ENCODE results near the gene FAIM2. TPM values are rescaled to one million over a fixed set of nuclear protein-coding genes. Genes with fewer than 3 reads are reported as not detected.

The FAIM2 gene
- total RNA-seq, 2 donors from 2014 or later = 1.0 to 4.9 TPM

GRCh38 chr12:49946497-49946896 is 42.8 kb upstream of the FAIM2 start:
- H3K27me3 ChIP-seq = no peaks in the 10 kb centered on the region
- H3K9me3 ChIP-seq = no peaks in the 10 kb centered on the region
- 66 to 68% methylated on average over 3 of the region's 3 CpGs for WGBS, 2 donors
- no peak overlapping the region for H3K4me3 ChIP-seq
- H3K36me3 ChIP-seq (replicated peaks in 1 of 2; ENCODE audit: insufficient read depth in 1 of 2, low read depth in 2 of 2) = no peaks in the 10 kb centered on the region
- ATAC-seq (no peak), DNase-seq (no peak)
- intact Hi-C loops (cut with DNase I) = no loop called here
- peaks cover 14% of the 10 kb centered on the region for H3K4me1 ChIP-seq
- TF ChIP-seq POLR2A (IDR thresholded peaks at IDR 0.05) (no peak), CTCF (IDR thresholded peaks at IDR 0.05) (no peak)
- no peak overlapping the region for H3K27ac ChIP-seq

GRCh38 chr12:49946086-49946485 is 42.4 kb upstream of the FAIM2 start:
- no peak for TF ChIP-seq POLR2A (IDR thresholded peaks at IDR 0.05)
- no peak for TF ChIP-seq CTCF (IDR thresholded peaks at IDR 0.05)
- Histone ChIP-seq H3K4me3 (no peak overlapping the region), H3K27ac (no peak overlapping the region), H3K36me3 (replicated peaks in 1 of 2; ENCODE audit: insufficient read depth in 1 of 2, low read depth in 2 of 2) (no peaks in the 10 kb centered on the region), H3K4me1 (peaks cover 14% of the 10 kb centered on the region), H3K27me3 (no peaks in the 10 kb centered on the region), H3K9me3 (no peaks in the 10 kb centered on the region)
- no peak for DNase-seq
- 82 to 85% methylated on average over 9 of the region's 9 CpGs for WGBS, 2 donors
- ATAC-seq = no peak
- intact Hi-C loops (cut with DNase I) = no loop called here

GRCh38 chr12:49945394-49946080 is 41.8 kb upstream of the FAIM2 start:
- DNase-seq = peak; percentile 80 to 81 (median 81)
- ATAC-seq = peak; percentile 93
- Histone ChIP-seq H3K27ac (peak overlapping the region in 2 of 4 donors; percentile 1 to 34), H3K4me3 (no peak overlapping the region), H3K27me3 (no peaks in the 10 kb centered on the region), H3K9me3 (no peaks in the 10 kb centered on the region), H3K36me3 (replicated peaks in 1 of 2; ENCODE audit: insufficient read depth in 1 of 2, low read depth in 2 of 2) (no peaks in the 10 kb centered on the region), H3K4me1 (peaks cover 14% of the 10 kb centered on the region)
- intact Hi-C loops (cut with DNase I) = no loop called here
- 11 to 16% methylated on average over 20 to 28 of the region's 28 CpGs for WGBS, 2 donors
- TF ChIP-seq POLR2A (IDR thresholded peaks at IDR 0.05) (no peak), CTCF (IDR thresholded peaks at IDR 0.05) (peak; percentile 62 to 85 (median 81))

- WGBS, 2 donors = 81 to 84% methylated on average over 3 of the region's 3 CpGs
- H3K9me3 ChIP-seq = no peaks in the 10 kb centered on the region
- ATAC-seq (no peak), DNase-seq (peak in 1 of 4 donors; percentile 6)
- H3K4me3 ChIP-seq = no peak overlapping the region
- intact Hi-C loops (cut with DNase I) = no loop called here
- TF ChIP-seq POLR2A (IDR thresholded peaks at IDR 0.05) (no peak), CTCF (IDR thresholded peaks at IDR 0.05) (no peak)
- H3K27me3 ChIP-seq = no peaks in the 10 kb centered on the region
- H3K4me1 ChIP-seq = peaks cover 12% of the 10 kb centered on the region
- no peaks in the 10 kb centered on the region for H3K36me3 ChIP-seq (replicated peaks in 1 of 2; ENCODE audit: insufficient read depth in 1 of 2, low read depth in 2 of 2)
- H3K27ac ChIP-seq = no peak overlapping the region
Observed at GRCh38 chr12:49944718-49945117, 41.0 kb upstream of the FAIM2 start.

GRCh38 chr12:49944046-49944445 is 40.3 kb upstream of the FAIM2 start:
- Histone ChIP-seq H3K4me1 (peaks cover 18% of the 10 kb centered on the region), H3K4me3 (no peak overlapping the region), H3K36me3 (replicated peaks in 1 of 2; ENCODE audit: insufficient read depth in 1 of 2, low read depth in 2 of 2) (no peaks in the 10 kb centered on the region), H3K27me3 (no peaks in the 10 kb centered on the region), H3K27ac (no peak overlapping the region), H3K9me3 (no peaks in the 10 kb centered on the region)
- ATAC-seq (no peak), DNase-seq (no peak)
- intact Hi-C loops (cut with DNase I) = no loop called here
- WGBS, 2 donors = 73 to 85% methylated on average over 5 of the region's 5 CpGs
- TF ChIP-seq CTCF (IDR thresholded peaks at IDR 0.05) (no peak), POLR2A (IDR thresholded peaks at IDR 0.05) (no peak)
